HepG2 (cell line): ENCODE measurements around the gene IZUMO4. TPM values are rescaled to one million over a fixed set of nuclear protein-coding genes. Genes with fewer than 3 reads are reported as not detected.
A peak's percentile ranks its signal among the peaks of the same experiment; 100 is the strongest.
"Not testable (repeated sequence)": the region's sequence is repeated elsewhere in the genome, so short reads cannot be mapped to it uniquely, and the experiment has no call there.

Source experiments
- FOXO4 ChIP-seq: sonication (generic); formaldehyde crosslinking; conservative IDR thresholded peaks from 2 replicates; pipeline ENCODE4 v1.8.1; 2023; ENCODE audit warnings: missing genetic modification reagents
- IRF2 ChIP-seq: IDR thresholded peaks from 2 replicates; pipeline ENCODE4 v1.6.1; 2018; ENCODE audit warnings: missing genetic modification reagents, missing compliant biosample characterization
- NR2F6 ChIP-seq, 2 experiments: IDR thresholded peaks; 2 replicates each; pipeline ENCODE4 v1.6.1; 2016; ENCODE audit warnings: antibody characterized with exemption in 1 of 2, mild to moderate bottlenecking in 1 of 2
- SKIL ChIP-seq: sonication (generic); formaldehyde crosslinking; IDR thresholded peaks from 2 replicates; pipeline ENCODE4 v1.8.0; 2022; ENCODE audit warnings: missing genetic modification reagents, mild to moderate bottlenecking, moderate library complexity, borderline replicate concordance
- SOX13 ChIP-seq, 3 experiments: fragments of 450-650 bp in 1 of 3; sonication (generic) in 1 of 3; formaldehyde crosslinking in 1 of 3; IDR thresholded peaks in 2 of 3; conservative IDR thresholded peaks in 1 of 3; 2 replicates each; pipeline versions ENCODE4 v1.5.0 to v1.6.1; 2016 to 2020; ENCODE audit warnings: antibody characterized with exemption in 1 of 3, mild to moderate bottlenecking in 1 of 3, missing compliant biosample characterization in 1 of 3, missing genetic modification reagents in 1 of 3, moderate library complexity in 1 of 3
- ZBTB40 ChIP-seq, 2 experiments: fragments of 450-650 bp in 1 of 2; sonication (generic) in 1 of 2; formaldehyde crosslinking in 1 of 2; IDR thresholded peaks; 2 replicates each; pipeline versions ENCODE4 v1.6.1 to v1.8.0; 2016 to 2022; ENCODE audit warnings: antibody characterized with exemption in 1 of 2, mild to moderate bottlenecking in 1 of 2, missing genetic modification reagents in 1 of 2
- ZNF224 ChIP-seq: sonication (generic); formaldehyde crosslinking; IDR thresholded peaks from 2 replicates; pipeline ENCODE4 v1.5.0; 2020; ENCODE audit warnings: mild to moderate bottlenecking, missing genetic modification reagents
- ZNF567 ChIP-seq: sonication (generic); formaldehyde crosslinking; IDR thresholded peaks from 2 replicates; pipeline ENCODE4 v1.8.1; 2023; ENCODE audit warnings: mild to moderate bottlenecking, missing genetic modification reagents, borderline replicate concordance
- ZNF704 ChIP-seq: sonication (generic); formaldehyde crosslinking; IDR thresholded peaks from 2 replicates; pipeline ENCODE4 v1.8.1; 2023; ENCODE audit warnings: mild to moderate bottlenecking, inconsistent platforms, moderate library complexity, missing genetic modification reagents, borderline replicate concordance
- polyA plus RNA-seq, 8 experiments: library from polyadenylated mRNA; depleted of rRNA in 3 of 8; stranded (reverse) in 7 of 8; unstranded in 1 of 8; fragments of >200 nt; fragmentation: Illumina TruSeq in 4 of 8; extraction: Trizol in 4 of 8; gene quantifications; 2 replicates each; pipeline versions ENCODE4 v1.2.1 to v1.2.3, GENCODE V29; 2011 to 2016; ENCODE audit warnings: low read depth in 4 of 8, missing spikeins in 1 of 8, mixed read lengths in 1 of 8; ENCODE audit not compliant: insufficient read depth in 1 of 8
- total RNA-seq, 5 experiments: library from RNA; depleted of rRNA; stranded (reverse); fragments of >200 nt; fragmentation: Illumina TruSeq; extraction: Trizol; gene quantifications; 2 replicates each; pipeline ENCODE4 v1.2.3, GENCODE V29; 2016; ENCODE audit warnings: low read depth in 1 of 5

The IZUMO4 gene
- total and polyA plus RNA-seq, 2 of the 13 experiments (the other 11 are each of a cell fraction or from before 2014, with no cell fraction given): 0.77 to 3.9 TPM

GRCh38 chr19:2086695-2087620 lies 9.8 kb upstream of the IZUMO4 start (continued):
- TF ChIP-seq ZBTB40 (IDR thresholded peaks at IDR 0.05): not testable (repeated sequence)
- TF ChIP-seq ZBTB40 (CRISPR knock-in tag; IDR thresholded peaks at IDR 0.05) (peak; percentile 65; the same call in 1 of the 2 replicates), ZNF567 (CRISPR knock-in tag) (0 out of 2 replicates have a peak, but pooled peaks have one; percentile 24), FOXO4 (CRISPR knock-in tag) (0 out of 2 replicates have a peak, but pooled peaks have one; percentile 8), SKIL (peak; percentile 59; the same call in 1 of the 2 replicates), ZNF224 (CRISPR knock-in tag) (0 out of 2 replicates have a peak, but pooled peaks have one; percentile 55), IRF2 (CRISPR knock-in tag) (peak; percentile 81), SOX13 (IDR thresholded peaks at IDR 0.05) (peak; percentile 80; the same call in 1 of the 2 replicates), SOX13 (CRISPR knock-in tag; conservative IDR thresholded peaks at IDR 0.05 in 1 of 2, IDR thresholded peaks at IDR 0.05 in 1 of 2) (peak; percentile 46 to 82; a peak in 2 of 4 replicates), ZNF704 (CRISPR knock-in tag) (0 out of 2 replicates have a peak, but pooled peaks have one; percentile 19), NR2F6 (IDR thresholded peaks at IDR 0.05) (peak; percentile 60), NR2F6 (CRISPR knock-in tag; IDR thresholded peaks at IDR 0.05) (peak; percentile 85)
